HepG2 (cell line): ENCODE results near the gene RBM12. TPM values are rescaled to one million over a fixed set of nuclear protein-coding genes. Genes with fewer than 3 reads are reported as not detected.
A peak's percentile ranks its signal among the peaks of the same experiment; 100 is the strongest.

Experiments used
- CCDC6 ChIP-seq: sonication (generic); formaldehyde crosslinking; IDR thresholded peaks from 2 replicates; pipeline ENCODE4 v1.8.1; 2022; ENCODE audit warnings: mild to moderate bottlenecking, missing genetic modification reagents, moderate library complexity
- CHD2 ChIP-seq: IDR thresholded peaks from 2 replicates; pipeline ENCODE4 v1.6.1; 2011; ENCODE audit warnings: low read depth, low read length, improper control_type of control experiment
- ETV5 ChIP-seq: IDR thresholded peaks from 2 replicates; pipeline ENCODE4 v1.6.1; 2018; ENCODE audit warnings: missing biosample characterization, missing genetic modification reagents, inconsistent platforms, borderline replicate concordance
- NFRKB ChIP-seq: fragments of 450-650 bp; IDR thresholded peaks from 2 replicates; pipeline ENCODE4 v1.6.1; 2017
- ONECUT2 ChIP-seq: sonication (generic); formaldehyde crosslinking; IDR thresholded peaks from 2 replicates; pipeline ENCODE4 v1.4.0; 2020; ENCODE audit warnings: missing genetic modification reagents
- REPIN1 ChIP-seq: sonication (generic); formaldehyde crosslinking; IDR thresholded peaks from 2 replicates; pipeline ENCODE4 v1.8.0; 2022; ENCODE audit warnings: missing genetic modification reagents, low read depth, mild to moderate bottlenecking, borderline replicate concordance
- RFXANK ChIP-seq: IDR thresholded peaks from 2 replicates; pipeline ENCODE4 v1.6.1; 2016
- RNF2 ChIP-seq: fragments of 450-650 bp; conservative IDR thresholded peaks from 2 replicates; pipeline ENCODE4 v1.6.1; 2016; ENCODE audit warnings: low read depth
- RORA ChIP-seq: sonication (generic); formaldehyde crosslinking; IDR thresholded peaks from 2 replicates; pipeline ENCODE4 v1.5.0; 2020; ENCODE audit warnings: mild to moderate bottlenecking, missing genetic modification reagents, moderate library complexity
- SATB2 ChIP-seq: sonication (generic); formaldehyde crosslinking; IDR thresholded peaks from 2 replicates; pipeline ENCODE4 v1.5.0; 2020; ENCODE audit warnings: missing genetic modification reagents
- TEAD3 ChIP-seq: optimal IDR thresholded peaks from 2 replicates; pipeline ENCODE3; 2016; ENCODE audit warnings: borderline replicate concordance
- ZNF326 ChIP-seq: sonication (generic); formaldehyde crosslinking; IDR thresholded peaks from 2 replicates; pipeline ENCODE4 v1.4.0; 2020; ENCODE audit warnings: missing genetic modification reagents, borderline replicate concordance
- ZNF451 ChIP-seq: sonication (generic); formaldehyde crosslinking; IDR thresholded peaks from 2 replicates; pipeline ENCODE4 v1.5.0; 2020; ENCODE audit warnings: mild to moderate bottlenecking, missing genetic modification reagents
- ZNF7 ChIP-seq: IDR thresholded peaks from 2 replicates; pipeline ENCODE4 v1.6.1; 2016; ENCODE audit warnings: missing biosample characterization, missing genetic modification reagents
- ZNF747 ChIP-seq: sonication (generic); formaldehyde crosslinking; IDR thresholded peaks from 2 replicates; pipeline ENCODE4 v1.8.1; 2023; ENCODE audit warnings: missing genetic modification reagents, mild to moderate bottlenecking, borderline replicate concordance
- polyA plus RNA-seq, 8 experiments: library from polyadenylated mRNA; depleted of rRNA in 3 of 8; stranded (reverse) in 7 of 8; unstranded in 1 of 8; fragments of >200 nt; fragmentation: Illumina TruSeq in 4 of 8; extraction: Trizol in 4 of 8; gene quantifications; 2 replicates each; pipeline versions ENCODE4 v1.2.1 to v1.2.3, GENCODE V29; 2011 to 2016; ENCODE audit warnings: low read depth in 4 of 8, missing spikeins in 1 of 8, mixed read lengths in 1 of 8; ENCODE audit not compliant: insufficient read depth in 1 of 8
- total RNA-seq, 5 experiments: library from RNA; depleted of rRNA; stranded (reverse); fragments of >200 nt; fragmentation: Illumina TruSeq; extraction: Trizol; gene quantifications; 2 replicates each; pipeline ENCODE4 v1.2.3, GENCODE V29; 2016; ENCODE audit warnings: low read depth in 1 of 5
- TF ChIP-seq, protein P1 (sequence below): sonication (generic); formaldehyde crosslinking; IDR thresholded peaks from 2 replicates; pipeline ENCODE4 v1.4.0; 2020; ENCODE audit warnings: missing genetic modification reagents
- TF ChIP-seq, protein P2 (sequence below): sonication (generic); formaldehyde crosslinking; conservative IDR thresholded peaks from 2 replicates; pipeline ENCODE4 v1.8.0; 2022; ENCODE audit warnings: low read depth, missing genetic modification reagents
- TF ChIP-seq, protein P3 (sequence below): sonication (generic); formaldehyde crosslinking; IDR thresholded peaks from 2 replicates; pipeline ENCODE4 v1.4.0; 2020; ENCODE audit warnings: missing genetic modification reagents
- TF ChIP-seq, protein P4 (sequence below): sonication (generic); formaldehyde crosslinking; IDR thresholded peaks from 2 replicates; pipeline ENCODE4 v1.5.0; 2020; ENCODE audit warnings: missing genetic modification reagents, mild to moderate bottlenecking, borderline replicate concordance
- TF ChIP-seq, protein P5 (sequence below): sonication (generic); formaldehyde crosslinking; conservative IDR thresholded peaks from 2 replicates; pipeline ENCODE4 v1.4.0; 2020; ENCODE audit warnings: missing genetic modification reagents

The RBM12 gene
- total and polyA plus RNA-seq, 2 of the 13 experiments (the other 11 are each of a cell fraction or from before 2014, with no cell fraction given) = 97.9 to 104 TPM

- no peak for TF ChIP-seq ETV5 (CRISPR knock-in tag)
- no peak for TF ChIP-seq ZNF7 (CRISPR knock-in tag)
- TF ChIP-seq RNF2 = no peak
- TF ChIP-seq, protein P1, sequence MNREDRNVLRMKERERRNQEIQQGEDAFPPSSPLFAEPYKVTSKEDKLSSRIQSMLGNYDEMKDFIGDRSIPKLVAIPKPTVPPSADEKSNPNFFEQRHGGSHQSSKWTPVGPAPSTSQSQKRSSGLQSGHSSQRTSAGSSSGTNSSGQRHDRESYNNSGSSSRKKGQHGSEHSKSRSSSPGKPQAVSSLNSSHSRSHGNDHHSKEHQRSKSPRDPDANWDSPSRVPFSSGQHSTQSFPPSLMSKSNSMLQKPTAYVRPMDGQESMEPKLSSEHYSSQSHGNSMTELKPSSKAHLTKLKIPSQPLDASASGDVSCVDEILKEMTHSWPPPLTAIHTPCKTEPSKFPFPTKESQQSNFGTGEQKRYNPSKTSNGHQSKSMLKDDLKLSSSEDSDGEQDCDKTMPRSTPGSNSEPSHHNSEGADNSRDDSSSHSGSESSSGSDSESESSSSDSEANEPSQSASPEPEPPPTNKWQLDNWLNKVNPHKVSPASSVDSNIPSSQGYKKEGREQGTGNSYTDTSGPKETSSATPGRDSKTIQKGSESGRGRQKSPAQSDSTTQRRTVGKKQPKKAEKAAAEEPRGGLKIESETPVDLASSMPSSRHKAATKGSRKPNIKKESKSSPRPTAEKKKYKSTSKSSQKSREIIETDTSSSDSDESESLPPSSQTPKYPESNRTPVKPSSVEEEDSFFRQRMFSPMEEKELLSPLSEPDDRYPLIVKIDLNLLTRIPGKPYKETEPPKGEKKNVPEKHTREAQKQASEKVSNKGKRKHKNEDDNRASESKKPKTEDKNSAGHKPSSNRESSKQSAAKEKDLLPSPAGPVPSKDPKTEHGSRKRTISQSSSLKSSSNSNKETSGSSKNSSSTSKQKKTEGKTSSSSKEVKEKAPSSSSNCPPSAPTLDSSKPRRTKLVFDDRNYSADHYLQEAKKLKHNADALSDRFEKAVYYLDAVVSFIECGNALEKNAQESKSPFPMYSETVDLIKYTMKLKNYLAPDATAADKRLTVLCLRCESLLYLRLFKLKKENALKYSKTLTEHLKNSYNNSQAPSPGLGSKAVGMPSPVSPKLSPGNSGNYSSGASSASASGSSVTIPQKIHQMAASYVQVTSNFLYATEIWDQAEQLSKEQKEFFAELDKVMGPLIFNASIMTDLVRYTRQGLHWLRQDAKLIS = no peak; the same call in 1 of the 2 replicates
- 0 out of 2 replicates have a peak, but pooled peaks have one; percentile 32 for TF ChIP-seq CHD2
- TF ChIP-seq REPIN1 (CRISPR knock-in tag) = no peak
- TF ChIP-seq, protein P2, sequence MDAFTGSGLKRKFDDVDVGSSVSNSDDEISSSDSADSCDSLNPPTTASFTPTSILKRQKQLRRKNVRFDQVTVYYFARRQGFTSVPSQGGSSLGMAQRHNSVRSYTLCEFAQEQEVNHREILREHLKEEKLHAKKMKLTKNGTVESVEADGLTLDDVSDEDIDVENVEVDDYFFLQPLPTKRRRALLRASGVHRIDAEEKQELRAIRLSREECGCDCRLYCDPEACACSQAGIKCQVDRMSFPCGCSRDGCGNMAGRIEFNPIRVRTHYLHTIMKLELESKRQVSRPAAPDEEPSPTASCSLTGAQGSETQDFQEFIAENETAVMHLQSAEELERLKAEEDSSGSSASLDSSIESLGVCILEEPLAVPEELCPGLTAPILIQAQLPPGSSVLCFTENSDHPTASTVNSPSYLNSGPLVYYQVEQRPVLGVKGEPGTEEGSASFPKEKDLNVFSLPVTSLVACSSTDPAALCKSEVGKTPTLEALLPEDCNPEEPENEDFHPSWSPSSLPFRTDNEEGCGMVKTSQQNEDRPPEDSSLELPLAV (CRISPR knock-in tag) = no peak
- no peak for TF ChIP-seq NFRKB
- TF ChIP-seq ZNF747 (CRISPR knock-in tag) = no peak
- TF ChIP-seq, protein P3, sequence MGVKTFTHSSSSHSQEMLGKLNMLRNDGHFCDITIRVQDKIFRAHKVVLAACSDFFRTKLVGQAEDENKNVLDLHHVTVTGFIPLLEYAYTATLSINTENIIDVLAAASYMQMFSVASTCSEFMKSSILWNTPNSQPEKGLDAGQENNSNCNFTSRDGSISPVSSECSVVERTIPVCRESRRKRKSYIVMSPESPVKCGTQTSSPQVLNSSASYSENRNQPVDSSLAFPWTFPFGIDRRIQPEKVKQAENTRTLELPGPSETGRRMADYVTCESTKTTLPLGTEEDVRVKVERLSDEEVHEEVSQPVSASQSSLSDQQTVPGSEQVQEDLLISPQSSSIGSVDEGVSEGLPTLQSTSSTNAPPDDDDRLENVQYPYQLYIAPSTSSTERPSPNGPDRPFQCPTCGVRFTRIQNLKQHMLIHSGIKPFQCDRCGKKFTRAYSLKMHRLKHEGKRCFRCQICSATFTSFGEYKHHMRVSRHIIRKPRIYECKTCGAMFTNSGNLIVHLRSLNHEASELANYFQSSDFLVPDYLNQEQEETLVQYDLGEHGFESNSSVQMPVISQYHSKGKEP = no peak
- 0 out of 2 replicates have a peak, but pooled peaks have one; percentile 31 for TF ChIP-seq RFXANK
- no peak for TF ChIP-seq SATB2 (CRISPR knock-in tag)
- no peak for TF ChIP-seq ONECUT2 (CRISPR knock-in tag)
- TF ChIP-seq ZNF326 (CRISPR knock-in tag) = no peak
- TF ChIP-seq RORA (CRISPR knock-in tag) = no peak
- TF ChIP-seq ZNF451 (CRISPR knock-in tag) = no peak
- TF ChIP-seq, protein P4, sequence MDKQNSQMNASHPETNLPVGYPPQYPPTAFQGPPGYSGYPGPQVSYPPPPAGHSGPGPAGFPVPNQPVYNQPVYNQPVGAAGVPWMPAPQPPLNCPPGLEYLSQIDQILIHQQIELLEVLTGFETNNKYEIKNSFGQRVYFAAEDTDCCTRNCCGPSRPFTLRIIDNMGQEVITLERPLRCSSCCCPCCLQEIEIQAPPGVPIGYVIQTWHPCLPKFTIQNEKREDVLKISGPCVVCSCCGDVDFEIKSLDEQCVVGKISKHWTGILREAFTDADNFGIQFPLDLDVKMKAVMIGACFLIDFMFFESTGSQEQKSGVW (CRISPR knock-in tag) = no peak
- TF ChIP-seq CCDC6 (CRISPR knock-in tag) = 0 out of 2 replicates have a peak, but pooled peaks have one; percentile 30
- TF ChIP-seq, protein P5, sequence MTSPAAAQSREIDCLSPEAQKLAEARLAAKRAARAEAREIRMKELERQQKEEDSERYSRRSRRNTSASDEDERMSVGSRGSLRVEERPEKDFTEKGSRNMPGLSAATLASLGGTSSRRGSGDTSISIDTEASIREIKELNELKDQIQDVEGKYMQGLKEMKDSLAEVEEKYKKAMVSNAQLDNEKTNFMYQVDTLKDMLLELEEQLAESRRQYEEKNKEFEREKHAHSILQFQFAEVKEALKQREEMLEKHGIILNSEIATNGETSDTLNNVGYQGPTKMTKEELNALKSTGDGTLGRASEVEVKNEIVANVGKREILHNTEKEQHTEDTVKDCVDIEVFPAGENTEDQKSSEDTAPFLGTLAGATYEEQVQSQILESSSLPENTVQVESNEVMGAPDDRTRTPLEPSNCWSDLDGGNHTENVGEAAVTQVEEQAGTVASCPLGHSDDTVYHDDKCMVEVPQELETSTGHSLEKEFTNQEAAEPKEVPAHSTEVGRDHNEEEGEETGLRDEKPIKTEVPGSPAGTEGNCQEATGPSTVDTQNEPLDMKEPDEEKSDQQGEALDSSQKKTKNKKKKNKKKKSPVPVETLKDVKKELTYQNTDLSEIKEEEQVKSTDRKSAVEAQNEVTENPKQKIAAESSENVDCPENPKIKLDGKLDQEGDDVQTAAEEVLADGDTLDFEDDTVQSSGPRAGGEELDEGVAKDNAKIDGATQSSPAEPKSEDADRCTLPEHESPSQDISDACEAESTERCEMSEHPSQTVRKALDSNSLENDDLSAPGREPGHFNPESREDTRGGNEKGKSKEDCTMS = no peak
- no peak for TF ChIP-seq TEAD3 (CRISPR knock-in tag)
Observed at GRCh38 chr20:35702824-35703695, 38.4 kb upstream of the RBM12 start (continued).
